ENCODE results near the gene DPYD.

DNA sequence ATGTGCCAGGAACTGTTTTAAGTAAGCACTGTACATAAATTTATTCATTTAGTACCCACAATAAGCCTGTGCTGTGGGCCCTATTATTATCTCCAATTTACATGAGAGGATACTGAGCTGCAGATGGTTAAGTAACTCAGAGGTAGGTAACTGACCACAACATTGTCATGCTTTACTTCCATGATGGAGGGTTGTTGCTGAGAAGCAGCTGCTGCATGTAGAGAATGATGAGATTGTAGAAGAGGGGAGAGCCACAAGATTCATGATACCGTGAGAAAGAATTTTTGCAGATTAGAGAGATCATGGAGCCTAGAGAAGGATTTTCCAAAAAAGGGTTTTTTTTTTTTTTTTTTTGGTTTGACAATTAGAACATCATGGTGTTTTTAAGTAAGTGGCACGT is 886.2 kb downstream of the DPYD start:
- TF ChIP-seq POLR2A (IDR thresholded peaks at IDR 0.05), result no peak
- TF ChIP-seq, protein P1, sequence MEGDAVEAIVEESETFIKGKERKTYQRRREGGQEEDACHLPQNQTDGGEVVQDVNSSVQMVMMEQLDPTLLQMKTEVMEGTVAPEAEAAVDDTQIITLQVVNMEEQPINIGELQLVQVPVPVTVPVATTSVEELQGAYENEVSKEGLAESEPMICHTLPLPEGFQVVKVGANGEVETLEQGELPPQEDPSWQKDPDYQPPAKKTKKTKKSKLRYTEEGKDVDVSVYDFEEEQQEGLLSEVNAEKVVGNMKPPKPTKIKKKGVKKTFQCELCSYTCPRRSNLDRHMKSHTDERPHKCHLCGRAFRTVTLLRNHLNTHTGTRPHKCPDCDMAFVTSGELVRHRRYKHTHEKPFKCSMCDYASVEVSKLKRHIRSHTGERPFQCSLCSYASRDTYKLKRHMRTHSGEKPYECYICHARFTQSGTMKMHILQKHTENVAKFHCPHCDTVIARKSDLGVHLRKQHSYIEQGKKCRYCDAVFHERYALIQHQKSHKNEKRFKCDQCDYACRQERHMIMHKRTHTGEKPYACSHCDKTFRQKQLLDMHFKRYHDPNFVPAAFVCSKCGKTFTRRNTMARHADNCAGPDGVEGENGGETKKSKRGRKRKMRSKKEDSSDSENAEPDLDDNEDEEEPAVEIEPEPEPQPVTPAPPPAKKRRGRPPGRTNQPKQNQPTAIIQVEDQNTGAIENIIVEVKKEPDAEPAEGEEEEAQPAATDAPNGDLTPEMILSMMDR (IDR thresholded peaks at IDR 0.05), result no peak

Data from uterus (tissue), 2 donors.